GM12874 (cell line): Measurements from ENCODE around the gene ERP44.

Experiments used
- TF ChIP-seq, protein P1 (sequence below): IDR thresholded peaks from 2 replicates; pipeline ENCODE4 v1.5.1; 2011; ENCODE audit warnings: low read depth, mild to moderate bottlenecking, control low read depth, low read length, moderate library complexity; ENCODE audit not compliant: insufficient read depth

Gene ERP44

DNA sequence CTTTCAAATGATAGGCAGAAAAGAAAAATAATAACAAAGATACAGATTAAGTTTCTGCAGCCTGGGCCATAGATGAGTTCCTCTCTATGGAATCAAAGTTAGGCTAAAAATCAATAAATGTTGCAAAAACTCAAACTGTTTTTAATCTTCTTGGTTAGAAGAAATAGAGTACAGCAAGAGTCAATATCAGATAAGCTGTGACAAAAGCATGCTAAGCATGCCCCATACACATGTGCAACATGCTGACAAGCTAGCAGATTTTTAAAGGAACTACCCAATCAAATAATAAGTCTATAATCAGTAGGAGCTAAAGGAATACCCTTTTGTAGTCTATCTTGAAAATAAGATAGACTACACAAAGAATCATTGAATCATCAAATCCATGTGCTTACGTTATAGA is 6.7 kb downstream of the ERP44 start:
- TF ChIP-seq, protein P1, sequence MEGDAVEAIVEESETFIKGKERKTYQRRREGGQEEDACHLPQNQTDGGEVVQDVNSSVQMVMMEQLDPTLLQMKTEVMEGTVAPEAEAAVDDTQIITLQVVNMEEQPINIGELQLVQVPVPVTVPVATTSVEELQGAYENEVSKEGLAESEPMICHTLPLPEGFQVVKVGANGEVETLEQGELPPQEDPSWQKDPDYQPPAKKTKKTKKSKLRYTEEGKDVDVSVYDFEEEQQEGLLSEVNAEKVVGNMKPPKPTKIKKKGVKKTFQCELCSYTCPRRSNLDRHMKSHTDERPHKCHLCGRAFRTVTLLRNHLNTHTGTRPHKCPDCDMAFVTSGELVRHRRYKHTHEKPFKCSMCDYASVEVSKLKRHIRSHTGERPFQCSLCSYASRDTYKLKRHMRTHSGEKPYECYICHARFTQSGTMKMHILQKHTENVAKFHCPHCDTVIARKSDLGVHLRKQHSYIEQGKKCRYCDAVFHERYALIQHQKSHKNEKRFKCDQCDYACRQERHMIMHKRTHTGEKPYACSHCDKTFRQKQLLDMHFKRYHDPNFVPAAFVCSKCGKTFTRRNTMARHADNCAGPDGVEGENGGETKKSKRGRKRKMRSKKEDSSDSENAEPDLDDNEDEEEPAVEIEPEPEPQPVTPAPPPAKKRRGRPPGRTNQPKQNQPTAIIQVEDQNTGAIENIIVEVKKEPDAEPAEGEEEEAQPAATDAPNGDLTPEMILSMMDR: no peak

DNA sequence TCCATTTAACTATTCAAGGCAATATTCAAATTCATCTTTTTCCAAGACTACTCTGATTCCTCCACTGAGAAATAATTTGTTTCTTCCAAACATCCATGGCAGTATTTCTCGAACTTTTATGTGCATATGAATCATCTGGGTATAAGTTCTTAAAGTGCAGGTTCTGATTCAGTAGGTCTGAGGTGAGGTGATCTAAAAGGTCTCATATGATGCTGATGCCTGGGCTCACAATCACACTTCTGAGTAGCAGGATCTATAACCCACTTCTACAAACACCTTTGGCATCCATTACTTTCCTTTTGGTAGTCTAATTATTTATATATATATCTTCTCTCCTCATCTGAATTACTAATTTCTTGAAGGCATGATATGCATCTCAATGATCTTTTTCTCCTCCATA is 7.2 kb downstream of the ERP44 start:
- TF ChIP-seq, protein P1: no peak

DNA sequence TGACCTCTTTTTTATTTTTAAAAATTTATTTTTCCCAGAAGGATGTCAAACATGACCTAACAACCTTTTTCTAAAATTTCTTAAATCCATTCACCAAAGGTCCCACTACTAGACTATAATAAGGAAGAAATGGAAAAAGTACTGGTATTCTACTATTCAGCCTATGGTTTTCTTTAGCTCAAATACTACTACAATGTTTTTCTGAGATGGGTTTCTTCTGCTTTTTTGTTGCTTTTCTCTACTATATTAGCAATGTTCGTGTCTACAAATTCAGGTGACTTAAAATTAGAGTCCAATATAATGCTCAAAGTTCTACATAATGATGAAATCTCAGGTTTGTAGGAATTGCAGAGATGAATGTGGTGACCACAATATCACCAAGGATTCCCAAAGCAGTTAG is 7.9 kb downstream of the ERP44 start:
- TF ChIP-seq, protein P1: no peak

DNA sequence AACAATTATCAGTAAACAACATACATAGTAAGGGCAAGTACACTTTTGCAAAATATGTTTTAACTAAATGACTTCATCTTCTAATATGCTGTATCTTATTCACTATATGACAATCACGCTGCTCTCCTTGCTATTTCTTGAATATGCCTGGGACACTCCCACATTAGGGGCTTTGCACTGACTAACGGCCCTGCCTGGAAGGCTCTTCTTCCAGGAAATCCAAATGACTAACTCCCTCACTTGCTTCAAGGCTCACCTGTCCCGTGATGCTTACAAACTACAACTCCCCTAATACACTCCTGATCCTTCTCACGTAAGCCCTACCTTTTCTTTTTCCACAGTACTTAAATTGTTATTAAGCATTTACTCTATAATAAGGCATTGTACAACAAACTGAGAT is 10.6 kb downstream of the ERP44 start:
- TF ChIP-seq, protein P1: no peak

DNA sequence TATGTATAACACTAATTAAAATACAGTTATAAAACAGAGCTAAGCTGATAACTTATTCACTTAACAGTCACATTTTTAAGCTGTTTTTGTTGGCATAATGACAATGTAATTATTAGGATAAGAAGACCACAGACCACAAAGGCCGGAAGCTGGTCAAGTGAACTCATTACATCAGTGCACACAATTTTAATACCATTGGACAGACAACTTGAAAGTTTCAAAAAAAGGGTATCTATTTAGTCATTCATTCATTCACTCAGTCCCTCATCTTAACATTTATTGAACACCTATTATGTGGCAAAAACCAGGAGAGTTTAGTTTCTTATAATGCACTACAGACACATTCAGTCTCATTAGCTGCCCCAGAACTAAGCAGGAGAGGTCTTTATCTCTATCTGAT is 11.6 kb downstream of the ERP44 start:
- TF ChIP-seq, protein P1: no peak

DNA sequence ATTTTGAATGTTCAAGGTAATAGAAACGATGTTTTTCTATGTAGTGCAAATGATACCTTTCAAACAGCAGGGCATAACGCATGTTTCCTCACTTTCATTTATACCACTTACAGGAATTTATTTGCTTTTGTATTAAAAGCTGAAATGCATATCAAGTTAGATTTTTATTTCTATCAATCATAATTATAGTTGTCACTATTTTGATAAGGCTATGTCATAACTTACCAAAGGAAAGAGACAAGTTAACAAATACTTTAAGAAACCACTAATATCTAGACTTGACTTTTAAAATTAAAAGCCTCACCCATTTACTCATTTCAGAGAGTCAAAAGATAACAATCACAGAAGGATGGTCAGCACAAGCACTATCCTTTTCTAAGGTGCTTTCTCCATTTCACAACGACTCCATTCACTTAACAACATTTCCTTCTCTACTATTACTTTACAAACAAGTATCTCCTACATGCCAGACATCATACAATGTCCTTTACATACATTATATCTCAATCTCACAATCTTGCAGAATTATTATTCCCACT is 12.6 kb downstream of the ERP44 start:
- TF ChIP-seq, protein P1: no peak

DNA sequence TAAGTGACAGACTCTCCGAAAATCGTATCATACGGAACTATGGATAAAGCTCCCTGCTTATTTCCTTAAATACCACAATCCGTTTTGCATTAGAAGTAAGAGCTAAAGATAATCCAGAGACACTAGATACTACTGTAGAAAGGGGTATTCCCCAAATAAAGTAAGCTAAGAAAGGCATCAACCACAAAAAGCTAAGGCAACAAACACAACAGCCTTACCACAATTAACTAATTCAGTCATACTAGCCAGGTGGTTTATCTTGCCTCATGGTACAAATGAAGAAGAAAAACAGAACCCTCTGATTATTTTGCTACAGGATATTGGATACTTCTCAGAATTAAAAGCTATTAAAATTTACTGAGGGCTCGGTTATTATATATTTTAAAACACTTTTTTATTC is 14.1 kb downstream of the ERP44 start:
- TF ChIP-seq, protein P1: no peak

DNA sequence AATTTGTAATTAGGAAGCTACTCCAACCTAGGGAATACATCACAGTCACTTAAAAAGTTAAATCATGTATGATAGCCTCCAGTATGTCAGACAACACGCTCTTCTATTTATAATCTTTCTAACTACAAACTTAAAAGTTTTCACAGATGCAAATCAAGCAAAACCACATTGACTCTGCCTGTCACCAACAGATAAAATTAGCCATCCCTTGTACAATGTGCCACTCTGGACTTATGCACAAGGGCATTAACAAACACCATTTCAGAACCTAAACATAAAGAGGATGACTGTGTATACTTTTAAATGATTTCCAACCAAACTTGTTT is 14.7 kb downstream of the ERP44 start:
- TF ChIP-seq, protein P1: no peak
